GM21786 (cell line): Measurements from ENCODE around the gene GABRA4.

Experiments used
- ATAC-seq: cut with Tn5 transposase; IDR thresholded peaks from one replicate; pipeline ENCODE4 v1.9.1; 2021; ENCODE audit not compliant: unreplicated experiment

GABRA4 gene

DNA sequence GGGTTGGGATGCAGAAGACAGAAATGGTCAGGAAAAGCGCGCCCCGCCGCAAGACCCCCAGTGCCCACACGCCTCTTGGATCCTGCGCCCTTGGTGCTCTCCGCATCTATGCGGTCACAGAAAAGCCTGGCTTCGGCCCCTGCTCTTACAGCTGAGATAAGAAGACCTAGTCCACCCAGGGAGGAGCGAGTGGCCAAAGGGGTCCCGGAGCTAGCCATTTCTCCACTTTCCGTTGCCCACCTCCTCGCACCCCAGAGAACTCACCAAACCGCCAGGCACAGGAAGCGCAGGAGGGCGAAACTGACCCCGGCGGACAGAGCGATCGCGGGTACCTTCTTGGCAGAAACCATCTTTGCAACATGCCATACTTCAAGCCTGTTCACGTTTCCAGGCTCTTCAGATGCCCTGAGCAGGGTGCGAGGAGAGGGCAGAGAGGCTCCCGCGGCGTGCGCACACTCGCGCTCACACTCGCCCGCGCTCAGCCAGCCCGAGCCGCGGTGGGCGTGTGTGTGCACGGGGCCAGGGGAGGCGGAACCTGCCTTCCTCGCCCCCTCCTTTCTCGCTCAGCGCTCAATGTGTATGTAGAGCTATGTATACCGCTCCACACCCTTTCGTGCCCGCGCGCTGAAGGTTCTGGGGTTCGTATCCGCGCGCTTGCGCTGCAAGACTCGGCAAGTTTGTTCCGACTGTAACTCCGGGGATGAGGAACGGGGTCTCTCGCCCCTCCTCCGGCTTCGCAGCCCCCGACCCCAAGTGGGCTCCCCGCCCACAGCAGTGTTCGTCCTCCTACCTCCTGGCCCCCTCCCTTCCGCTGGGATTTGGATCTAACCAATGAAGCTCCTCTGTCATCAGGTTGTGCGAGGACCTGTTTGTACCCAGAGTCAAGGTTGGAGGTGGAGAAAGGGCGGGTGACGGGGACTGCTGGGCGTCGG is at the start of gene GABRA4:
TSS of gene GABRA4 (minus strand) at position 507 of the 932 bp plus-strand sequence. CDS start at position 350, 157 bp downstream.
- ATAC-seq = no peak

DNA sequence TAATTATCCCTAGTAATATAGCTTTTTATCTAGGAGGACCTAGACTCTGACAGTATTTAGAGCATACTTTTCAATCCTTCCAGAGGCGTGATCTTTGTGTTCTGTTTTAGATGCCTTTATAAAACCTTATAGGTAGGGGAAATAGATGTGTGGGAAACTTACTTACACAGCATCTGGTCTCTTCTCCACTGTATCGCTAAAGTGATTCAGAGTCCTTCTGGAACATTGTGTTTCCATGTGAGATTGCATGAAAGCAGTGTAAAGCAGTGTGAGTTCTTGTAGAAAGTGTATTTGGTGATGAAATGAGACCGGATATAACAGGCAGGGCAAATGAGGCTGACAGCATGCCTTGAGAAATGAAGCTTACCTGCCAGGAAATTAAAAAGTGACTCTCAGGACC is 47.4 kb upstream of the GABRA4 start:
- no peak for ATAC-seq

DNA sequence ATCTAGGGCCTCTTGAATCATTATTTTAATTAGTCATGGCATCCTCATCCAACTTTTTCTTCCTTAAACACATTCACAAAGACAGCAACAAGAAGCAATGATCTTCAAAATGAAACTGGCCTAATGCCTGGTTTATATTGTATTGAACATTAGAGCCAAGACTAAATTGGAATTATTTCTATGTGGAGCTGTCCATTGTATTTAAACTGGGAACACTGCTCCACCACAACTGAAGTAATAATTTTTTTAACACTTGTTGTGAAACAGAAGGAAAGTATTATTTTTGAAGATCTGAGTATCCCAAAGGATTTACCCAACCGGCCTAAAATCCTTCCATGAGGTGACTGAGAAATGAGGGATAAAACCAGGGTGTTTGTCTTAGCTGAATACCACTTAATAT is 44.9 kb upstream of the GABRA4 start:
- no peak for ATAC-seq

DNA sequence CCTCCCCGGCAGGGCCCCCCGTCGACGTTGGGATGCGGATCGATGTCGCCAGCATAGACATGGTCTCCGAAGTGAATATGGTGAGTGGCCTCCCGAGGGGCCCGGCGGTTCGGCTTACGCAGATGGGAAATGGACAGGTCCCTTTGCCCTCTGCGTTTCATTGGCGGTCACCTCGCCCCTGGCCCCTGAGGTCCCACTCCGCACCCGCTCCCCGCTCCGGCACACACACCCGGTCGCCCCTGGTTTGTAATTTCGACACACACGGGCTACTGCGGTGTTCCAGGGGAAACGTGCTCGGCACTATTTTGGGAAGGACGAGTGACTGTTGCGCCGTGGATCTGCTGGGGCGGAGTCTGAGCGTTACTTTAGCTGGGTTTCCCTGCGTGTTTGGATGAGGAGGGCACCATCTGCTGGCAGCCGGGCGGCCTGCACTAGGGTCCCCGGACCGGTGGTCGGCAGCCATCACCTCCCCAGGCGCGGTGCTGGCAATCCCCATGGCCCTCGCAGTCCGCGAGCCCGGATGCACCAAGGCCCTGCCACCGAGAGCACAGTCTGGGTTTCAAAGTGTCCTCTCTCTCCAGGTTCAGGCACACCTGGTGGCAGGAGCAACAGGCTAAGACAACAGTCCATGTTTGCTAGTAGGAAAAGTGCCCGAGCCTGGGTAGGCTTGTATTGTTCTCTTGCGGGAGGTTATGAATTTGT is 39.2 kb upstream of the GABRA4 start:
- peak; percentile 88 for ATAC-seq

DNA sequence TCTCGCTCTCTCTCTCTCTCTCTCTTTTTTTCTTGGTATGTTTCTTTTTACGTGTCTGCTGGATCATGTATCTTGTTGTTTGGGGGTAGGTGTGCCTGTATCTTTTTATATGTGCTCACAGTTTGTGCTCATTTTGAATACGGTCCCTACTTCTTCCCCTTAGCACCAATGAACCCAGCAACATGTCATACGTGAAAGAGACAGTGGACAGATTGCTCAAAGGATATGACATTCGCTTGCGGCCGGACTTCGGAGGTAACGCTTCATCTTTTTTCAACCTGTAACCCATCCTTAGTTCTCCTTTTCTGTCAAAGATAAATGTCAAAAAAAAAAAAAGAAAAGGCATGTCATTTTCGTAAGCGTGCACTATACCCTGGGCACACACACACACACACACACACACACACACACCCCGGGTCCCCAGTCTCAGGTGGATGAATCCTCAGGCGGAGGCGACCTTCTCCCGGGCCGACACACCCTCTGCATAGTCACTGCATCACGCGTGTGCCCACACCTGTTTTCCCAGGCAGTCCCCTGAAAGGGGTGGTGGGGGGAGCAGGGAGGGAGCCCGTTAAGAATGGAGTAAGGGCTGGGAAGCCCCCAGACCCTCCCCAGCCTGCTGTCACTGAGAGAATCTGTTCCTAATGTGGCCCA is 38.5 kb upstream of the GABRA4 start:
- no peak for ATAC-seq

DNA sequence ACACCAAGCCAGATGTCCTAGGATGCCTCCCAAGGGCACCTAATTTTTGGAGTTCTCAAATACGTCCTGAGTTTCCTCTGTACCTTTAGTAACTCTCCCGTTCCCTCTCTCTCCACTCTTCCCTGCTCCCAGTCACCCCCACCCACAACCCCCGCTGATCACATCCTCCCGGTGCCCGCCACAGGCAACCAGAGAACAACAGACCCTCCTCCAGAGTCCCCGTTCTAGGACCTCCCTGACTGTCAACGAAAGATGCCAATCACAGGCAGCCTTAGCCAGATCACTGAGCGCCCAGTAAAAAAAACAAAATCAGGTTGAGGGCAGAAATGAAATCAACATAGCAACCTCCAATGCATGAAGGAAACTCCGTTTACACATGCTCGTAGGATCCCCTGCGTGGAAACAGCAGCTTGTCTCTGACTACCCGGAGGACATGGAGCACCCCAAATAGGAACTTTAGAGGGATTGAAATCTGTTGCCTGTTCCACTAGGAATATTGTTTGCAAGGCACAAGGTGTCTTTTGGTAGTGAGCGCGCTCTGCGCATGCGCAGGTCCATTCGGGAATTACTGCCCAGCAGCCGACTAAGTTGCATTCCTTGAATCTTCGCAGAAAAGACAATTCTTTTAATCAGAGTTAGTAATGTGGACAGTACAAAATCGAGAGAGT is 37.8 kb upstream of the GABRA4 start, which contains the start of gene GABRB1:
TSS of gene GABRB1 (plus strand) at position 557 of the 668 bp plus-strand sequence.
- ATAC-seq = no peak

DNA sequence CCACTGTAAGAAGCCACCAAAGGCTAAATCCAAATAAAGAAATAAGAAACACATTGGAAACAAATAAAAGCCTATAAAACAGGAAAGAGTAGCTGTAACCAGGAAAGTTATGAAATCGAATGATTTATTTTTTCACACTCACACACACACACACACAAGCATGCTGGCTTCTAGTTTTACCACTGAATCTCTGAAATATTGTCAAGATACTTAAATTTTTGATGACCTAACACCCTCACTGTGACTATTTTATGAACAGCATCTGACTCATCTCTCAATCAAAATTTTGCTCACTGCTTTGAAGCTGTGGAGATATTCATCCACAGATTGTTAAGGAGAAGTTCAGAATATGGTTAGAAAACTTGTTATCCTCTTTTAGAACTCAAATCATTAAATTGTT is 24.1 kb upstream of the GABRA4 start:
- no peak for ATAC-seq

DNA sequence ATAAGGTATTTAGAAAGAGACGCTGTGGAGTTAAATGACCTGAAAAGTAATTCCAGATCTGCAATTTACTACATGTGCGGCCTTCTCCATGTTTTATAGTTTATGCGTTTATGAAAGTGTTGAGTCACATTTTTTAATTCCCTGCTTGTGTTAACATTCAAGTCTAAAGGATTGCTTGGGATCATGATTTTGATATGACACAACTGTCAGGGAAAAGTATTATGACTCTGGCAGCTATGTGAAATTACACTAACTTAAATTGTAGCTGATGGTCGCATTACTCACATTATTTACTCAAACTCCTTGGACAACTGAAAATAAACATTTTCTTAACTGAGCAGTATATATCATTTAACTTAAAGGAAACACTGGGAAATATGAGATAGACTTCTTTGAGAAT is 23.7 kb upstream of the GABRA4 start:
- ATAC-seq = no peak

DNA sequence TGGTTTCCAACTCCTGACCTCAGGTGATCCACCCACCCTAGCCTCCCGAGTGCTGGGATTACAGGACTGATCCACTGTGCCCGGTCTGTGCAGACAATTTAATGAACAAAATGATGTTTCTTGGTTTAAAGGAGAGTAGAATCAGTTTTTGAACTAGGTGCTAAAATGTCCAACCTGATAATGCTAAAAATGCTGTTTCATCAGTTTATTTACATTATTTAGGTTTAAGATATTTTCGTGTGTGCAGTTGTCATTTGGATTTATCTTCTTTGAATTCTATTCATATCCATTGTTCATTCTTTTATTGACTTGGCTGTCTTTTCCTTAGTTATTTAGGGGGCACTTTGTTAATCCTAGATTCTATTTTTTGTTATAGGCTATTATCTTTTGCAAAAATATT is 20.0 kb upstream of the GABRA4 start:
- ATAC-seq = no peak

DNA sequence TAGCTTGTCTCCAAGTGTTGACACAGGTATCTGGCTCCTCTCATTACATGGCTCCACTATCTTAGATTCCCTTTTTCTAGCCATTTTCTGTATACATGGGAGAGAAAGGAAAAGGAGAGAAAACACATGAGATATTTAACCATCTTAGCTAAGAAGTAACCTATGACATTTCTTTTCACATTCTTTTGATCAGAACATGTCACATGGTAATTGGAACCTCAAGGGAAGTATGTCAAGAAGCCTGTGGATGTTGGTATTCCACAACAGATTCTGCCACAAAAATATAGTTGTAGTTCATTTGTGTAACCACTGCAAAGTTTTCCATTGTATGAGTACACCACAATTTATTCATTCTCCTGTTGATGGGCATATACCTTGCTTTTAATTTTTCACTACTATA is 19.3 kb upstream of the GABRA4 start:
- no peak for ATAC-seq

DNA sequence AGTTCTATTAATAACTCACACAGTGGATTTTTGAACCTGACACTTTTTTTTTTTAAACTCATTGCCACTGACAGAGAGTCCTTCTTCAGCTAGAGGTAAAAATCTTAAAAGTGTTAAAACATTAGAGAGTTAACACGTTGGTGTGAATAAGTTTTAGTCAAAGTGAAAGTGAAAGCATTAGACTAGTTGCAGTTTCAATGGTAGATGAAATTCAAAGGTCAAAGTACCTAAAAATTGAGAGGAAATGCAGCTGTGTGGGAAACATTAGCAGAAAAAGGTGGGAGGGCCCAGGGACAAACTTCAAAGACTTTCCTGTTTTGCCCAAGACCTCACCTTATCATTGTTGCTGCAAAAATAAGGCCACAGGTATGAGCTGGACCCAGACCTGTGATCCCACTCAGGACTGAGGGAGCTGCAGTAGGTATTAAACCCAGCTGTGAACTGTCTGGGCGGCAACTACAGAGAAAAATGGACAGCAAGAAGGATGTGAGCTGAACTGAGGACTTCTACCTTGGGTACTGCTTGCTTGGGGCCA is 17.6 kb upstream of the GABRA4 start:
- peak; percentile 85 for ATAC-seq

DNA sequence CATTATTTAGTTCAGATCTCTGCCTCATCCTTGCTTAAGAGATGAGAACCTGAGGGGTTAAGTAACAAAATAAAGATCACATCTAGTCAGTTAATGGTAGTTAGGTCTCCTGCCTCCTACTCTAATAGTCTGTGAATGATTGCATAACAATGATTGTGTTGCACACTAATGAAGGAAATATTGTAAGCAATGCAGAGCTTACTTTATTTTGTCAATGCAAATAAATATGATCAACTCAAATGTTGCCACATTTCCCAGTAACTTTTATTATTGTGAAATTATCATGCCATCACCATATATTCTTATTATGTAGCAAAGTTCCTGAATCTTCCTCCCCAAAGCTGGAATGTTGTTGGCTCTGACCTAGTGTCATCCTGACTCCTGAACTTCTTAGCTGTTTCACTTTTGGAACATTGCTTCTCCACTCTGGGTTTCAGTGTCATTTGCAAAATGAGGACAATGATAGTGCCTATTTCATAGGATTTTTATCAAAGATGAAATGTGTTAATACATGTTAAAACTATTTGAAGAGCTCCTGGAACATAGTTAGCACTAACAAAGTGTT is 17.0 kb upstream of the GABRA4 start:
- no peak for ATAC-seq

DNA sequence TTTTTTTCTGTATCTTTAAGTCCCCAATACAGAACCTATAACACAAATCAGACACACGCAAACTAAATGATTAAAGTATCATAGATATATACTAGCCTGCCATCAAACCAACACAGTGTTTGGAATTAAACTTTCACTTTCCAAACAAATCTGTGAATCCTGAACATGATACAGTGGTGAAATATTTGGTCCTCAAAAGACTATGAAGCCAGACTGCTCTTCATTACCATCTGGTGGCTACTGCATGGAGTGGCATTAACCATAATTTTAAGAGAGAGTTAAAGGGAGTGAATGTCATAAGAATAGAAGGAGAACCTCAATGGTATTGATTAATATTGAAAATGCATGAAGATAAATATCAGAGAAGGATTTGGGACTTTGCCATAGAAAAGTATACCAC is 9.2 kb upstream of the GABRA4 start:
- no peak for ATAC-seq

DNA sequence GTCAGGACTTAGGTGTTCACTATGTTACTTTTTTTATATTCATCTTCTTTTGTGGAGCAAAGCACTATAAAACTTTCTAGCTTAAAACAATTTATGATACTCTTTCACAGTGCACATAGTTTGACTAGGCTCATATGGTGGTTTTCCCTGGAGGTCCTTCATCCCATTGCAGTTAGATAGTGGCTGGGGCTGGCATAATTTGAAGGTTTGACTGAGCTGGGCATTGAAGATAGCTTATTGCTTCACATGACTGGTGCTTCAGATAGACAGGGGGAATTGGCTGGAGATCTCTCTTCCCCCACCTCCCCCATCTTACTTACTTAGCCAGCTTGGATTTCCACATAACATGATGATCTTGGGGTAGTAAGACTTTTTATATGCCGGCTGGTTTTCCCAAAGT is 7.0 kb upstream of the GABRA4 start:
- ATAC-seq = no peak

DNA sequence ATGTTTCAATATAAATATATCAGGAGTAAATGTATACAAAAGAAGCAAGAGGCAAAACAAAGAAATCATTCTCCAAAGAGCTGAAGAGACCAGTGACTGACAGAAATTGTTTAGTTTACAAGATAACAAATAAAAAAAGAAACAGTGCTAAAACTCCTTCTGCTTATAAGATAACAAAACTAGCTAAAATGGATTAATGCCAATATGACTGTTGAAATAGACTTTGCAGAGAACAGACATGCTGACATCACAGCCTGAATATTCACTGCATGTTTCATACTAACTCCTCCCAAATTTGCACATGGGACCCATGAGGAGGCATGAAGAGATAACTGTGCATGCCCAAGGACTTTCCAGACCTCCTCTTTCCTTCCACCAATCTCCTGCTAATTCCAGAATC is 6.2 kb upstream of the GABRA4 start:
- no peak for ATAC-seq

DNA sequence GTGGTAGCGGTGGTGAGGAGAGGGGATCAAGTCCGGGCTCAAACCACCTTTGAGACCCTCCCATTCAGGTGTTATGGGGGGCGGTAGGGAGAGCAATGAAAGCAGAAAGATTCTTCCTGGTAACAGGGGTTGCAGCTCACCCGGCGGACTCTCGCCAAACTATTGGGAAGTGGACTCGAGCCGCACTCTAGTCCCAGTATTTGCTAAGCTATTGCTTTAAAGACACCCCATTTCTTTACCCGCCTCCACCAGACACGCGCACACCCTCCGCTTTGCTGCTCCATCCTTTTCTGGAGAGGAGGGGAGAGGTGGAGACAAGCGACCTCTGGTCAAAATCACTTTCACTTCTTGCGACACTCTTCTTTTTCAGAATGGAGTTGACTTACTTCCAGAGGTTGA is 625 bp upstream of the GABRA4 start:
- no peak for ATAC-seq

DNA sequence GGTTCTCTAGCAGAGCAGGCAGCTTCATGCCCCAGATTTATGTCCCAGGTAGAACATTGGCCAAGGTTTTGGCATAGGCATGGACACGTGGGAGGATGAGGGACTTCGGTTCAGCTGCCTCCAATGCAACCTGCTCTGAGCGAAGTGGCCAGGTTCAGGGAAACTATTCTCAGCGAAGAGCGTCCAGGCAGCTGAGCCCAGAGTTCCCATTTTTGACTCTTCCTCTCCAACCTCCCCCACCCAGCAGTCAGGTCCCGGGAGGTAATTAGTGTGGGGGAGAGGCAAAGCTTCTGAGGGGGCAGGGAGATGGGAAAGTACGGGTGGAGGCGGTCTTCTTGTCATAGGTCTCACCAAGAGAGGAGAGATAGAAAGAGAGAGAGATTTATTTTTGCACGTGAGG is 1.0 kb downstream of the GABRA4 start:
- no peak for ATAC-seq

DNA sequence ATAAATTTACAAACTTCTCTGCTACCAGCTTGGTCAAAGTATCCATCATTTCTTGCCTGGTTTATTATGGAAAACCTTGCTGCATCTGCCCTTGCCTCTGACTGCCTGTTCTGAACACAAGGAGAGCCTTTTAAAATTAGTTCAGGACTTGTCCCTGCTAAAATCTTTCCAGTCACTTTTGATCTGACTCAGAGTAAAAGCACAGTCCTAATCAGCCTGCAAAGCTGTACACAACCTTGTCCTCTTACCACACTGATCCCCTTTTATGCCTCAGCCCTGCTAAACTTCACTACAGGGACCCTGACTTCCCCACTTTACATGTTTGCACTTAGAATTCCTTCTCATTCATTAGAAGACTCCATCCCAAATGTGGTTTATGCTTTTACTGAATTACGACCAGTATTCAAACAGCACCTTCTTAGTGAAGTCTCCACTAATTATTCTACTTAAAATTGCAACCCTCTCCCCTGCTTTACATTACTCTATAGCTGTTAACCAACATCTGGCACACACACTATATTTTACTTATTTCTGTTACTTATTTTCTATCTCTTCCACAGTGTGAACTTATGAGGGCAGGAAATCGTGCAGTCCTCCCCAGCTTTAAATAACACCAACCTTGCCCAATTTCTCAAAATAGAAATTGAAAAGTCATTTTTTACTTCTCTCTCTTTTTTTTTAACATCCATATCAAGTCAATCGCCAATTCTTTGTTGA is 6.3 kb downstream of the GABRA4 start:
- no peak for ATAC-seq

DNA sequence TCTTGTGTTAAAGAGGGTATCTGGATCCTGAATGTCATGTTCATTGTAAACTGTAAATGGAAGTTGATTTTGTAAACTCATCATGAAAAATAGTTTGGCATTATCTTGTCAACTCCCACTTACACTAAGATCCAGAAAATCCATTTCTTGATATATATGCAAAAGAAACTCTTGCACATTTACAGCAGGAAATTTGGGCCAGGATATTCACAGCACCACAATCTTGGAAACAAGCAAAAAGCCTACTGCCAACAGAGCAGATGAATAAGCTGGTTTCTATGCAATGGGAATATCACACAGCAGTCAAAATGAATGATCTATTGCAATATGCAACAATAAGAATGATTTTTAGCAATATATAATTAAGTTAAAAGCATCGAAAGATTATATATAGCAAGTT is 8.6 kb downstream of the GABRA4 start:
- ATAC-seq = no peak

DNA sequence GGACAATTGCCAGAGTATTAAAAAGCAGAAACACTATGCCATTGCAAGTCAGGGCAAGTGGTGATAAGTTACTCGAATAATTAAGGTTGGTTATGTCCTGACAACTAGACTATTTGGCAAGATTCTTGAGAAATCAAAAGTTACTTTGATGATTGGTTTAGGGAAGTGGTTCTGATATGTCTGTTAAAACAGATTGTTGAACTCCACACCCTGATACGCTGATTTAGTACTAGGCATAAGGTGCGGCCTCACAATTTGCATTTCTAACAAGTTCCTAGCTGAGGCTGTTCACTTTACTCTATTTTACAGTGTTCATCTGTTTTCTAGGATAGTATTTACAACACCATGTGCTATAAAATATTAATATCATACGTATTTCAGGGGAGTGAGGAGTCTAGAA is 12.5 kb downstream of the GABRA4 start:
- no peak for ATAC-seq
